Subcutaneous adipose tissue (tissue), 4 donors: ENCODE results near the gene ELAPOR1. TPM values are rescaled to one million over a fixed set of nuclear protein-coding genes. Genes with fewer than 3 reads are reported as not detected.

Experiments
- total RNA-seq, 4 donors: library from RNA; depleted of rRNA; stranded (reverse); fragments of >200 nt; gene quantifications; one replicate each; pipeline ENCODE4 v1.1.0, GENCODE V29; 2016
- TF ChIP-seq, protein P1 (sequence below): fragments of 450-650 bp; IDR thresholded peaks from one replicate; pipeline ENCODE4 v1.5.1; 2016; ENCODE audit warnings: low read depth, mild to moderate bottlenecking, control low read depth, antibody characterized with exemption, moderate library complexity

The ELAPOR1 gene
- total RNA-seq, 4 donors from 2014 or later, result 0.22 to 2.1 (median 0.51) TPM; not detected in 1

DNA sequence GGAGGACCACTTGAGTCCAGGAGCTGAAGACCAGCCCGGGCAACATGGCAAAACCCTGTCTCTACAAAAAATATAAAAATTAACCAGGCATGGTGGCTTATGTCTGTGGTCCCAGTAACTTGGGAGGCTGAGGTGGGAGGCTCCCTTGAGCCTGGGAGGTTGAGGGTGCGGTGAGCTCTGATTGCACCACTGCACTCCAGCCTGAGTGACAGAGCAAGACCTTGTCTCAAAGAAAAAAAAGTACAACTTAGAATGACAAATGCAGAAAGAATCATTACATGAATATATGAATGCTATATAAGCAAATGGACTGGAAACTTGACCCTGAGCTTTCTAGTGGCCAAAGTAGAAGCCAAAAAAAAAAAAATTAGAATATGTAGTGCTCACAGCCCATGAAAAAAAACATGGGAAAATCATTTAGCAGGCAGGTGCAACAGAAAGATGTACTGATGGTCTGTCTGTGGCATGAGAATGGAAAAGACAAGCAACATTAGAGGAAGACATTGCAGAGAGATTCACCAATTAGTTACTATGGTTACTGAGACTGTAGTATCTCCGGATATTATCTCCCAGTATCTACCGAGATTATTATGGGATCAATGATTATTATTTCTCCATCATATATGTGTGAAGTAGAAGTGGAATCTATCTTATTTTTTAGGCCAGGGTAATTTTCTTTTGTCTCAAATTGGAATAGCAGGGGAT lies 19.2 kb downstream of the ELAPOR1 start:
- TF ChIP-seq, protein P1, sequence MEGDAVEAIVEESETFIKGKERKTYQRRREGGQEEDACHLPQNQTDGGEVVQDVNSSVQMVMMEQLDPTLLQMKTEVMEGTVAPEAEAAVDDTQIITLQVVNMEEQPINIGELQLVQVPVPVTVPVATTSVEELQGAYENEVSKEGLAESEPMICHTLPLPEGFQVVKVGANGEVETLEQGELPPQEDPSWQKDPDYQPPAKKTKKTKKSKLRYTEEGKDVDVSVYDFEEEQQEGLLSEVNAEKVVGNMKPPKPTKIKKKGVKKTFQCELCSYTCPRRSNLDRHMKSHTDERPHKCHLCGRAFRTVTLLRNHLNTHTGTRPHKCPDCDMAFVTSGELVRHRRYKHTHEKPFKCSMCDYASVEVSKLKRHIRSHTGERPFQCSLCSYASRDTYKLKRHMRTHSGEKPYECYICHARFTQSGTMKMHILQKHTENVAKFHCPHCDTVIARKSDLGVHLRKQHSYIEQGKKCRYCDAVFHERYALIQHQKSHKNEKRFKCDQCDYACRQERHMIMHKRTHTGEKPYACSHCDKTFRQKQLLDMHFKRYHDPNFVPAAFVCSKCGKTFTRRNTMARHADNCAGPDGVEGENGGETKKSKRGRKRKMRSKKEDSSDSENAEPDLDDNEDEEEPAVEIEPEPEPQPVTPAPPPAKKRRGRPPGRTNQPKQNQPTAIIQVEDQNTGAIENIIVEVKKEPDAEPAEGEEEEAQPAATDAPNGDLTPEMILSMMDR, result no peak

DNA sequence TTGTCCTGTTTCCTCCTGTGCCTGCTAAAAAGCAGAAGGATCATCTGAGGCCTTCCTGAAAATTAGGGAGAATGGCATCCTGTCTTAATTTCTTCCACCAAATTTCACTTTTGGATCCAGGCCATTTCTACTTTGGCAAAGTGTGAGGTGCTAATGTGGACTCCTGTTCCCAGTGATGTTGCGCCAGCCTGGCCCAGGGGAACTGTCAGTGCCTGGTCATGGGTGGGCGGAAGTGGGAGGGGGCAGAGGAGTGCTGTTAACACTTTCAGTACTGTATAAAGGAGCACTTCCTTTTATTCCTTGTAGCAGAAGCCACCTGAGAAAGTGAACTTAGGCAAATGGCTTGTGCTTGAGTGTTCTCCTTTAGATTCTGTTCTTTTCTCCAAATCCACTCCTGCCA lies 19.9 kb downstream of the ELAPOR1 start:
- TF ChIP-seq, protein P1, result no peak

DNA sequence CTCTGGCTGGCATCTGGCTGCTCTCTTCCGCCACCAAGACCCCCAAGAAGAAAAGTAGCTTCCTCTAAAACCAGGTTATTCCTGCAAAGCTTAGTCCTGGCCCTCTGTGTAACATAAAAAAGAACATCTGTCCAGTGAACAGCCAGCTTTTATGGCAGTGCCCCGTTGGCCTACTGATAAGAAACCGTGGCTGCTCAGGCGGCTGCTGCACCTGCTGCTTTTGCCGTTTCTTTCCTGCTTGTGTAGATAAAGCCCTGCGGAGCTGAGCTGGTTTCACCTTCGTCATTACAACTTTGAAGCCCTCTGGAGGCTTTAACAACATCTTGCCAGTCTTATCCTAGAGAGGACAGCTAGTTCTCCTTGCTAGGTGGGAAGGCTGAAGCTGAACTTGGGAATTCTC lies 20.5 kb downstream of the ELAPOR1 start:
- TF ChIP-seq, protein P1, result no peak

DNA sequence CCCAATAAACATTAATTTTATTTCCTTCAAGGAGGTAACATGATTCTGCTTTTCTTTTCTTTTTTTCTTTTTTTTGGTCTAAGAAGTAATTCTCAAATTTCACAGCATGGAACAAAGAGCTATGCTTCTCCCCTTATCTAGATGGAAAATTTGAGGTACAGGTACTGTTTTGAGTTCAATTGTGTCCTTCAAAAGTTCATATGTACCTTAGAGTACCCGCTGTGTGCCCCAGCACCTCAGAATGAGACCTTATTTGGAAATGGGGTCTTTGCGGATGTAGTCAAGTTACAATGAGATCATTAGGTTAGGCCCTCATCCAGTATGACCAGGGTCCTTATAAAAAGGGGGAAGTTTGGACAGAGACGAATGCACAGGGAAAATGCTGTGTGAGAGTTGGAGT lies 22.0 kb downstream of the ELAPOR1 start:
- TF ChIP-seq, protein P1, result no peak

DNA sequence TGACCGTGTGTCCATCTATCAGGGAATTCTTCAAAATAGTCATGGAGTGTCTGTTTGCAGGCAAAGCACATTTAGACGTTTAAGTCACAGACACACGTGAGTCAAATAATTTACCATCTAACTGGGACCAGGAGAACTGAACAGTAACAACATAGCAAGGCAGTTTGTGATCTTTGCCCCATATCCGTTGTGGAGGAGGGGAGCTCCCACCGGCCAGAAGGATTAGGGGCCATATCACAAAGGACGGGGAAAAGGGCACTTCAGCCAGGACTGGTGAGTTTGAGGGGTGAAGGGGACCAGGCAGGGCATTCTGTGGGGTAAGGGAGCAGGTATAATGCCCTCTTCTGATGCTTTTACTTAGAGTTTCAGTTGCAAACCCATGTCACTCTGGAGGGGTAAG lies 22.9 kb downstream of the ELAPOR1 start:
- TF ChIP-seq, protein P1, result no peak

DNA sequence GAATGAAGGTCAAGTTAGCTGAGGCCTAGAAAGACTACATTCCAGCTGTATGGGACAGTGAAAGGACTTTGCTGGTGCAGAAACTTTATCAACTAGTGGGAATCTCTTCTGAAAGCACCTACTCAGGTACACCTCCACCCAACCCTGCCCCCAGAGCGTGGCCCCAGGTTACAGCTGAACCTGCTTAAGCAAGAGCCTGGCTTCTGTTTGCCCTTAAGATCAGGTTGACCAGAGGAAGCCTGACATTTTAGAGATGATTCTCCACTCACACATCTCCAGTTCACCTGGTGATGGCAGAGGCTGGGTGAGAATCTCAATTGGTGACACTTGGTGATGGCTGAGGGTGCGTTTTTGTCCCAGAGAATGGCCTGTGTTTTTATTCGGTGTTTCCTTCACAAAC lies 24.0 kb downstream of the ELAPOR1 start:
- TF ChIP-seq, protein P1, result no peak

DNA sequence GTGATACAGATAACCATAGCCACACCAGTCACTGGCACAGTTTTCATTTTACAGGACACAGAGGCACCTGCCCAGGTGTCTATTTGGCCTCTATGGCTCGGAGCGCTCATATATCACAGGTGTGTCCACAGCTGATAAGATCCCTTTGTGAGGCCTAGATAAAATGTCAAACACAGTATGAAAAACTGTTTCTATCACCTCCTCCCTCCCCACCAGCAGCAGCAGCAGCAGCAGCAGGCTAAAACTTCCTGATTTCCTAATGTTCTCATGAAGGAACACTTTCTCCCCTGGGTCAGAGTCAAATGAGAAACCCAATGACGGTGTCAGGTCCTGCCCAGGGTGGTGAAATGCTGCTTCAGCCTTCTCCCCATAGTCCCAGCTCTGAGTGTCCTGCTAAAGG lies 24.4 kb downstream of the ELAPOR1 start:
- TF ChIP-seq, protein P1, result no peak
